Adipocyte (in vitro differentiated cells): ENCODE results near the gene CYTH2.

ENCODE experiments used
- DNase-seq: peaks from one replicate; pipeline ENCODE4 v3.0.0-alpha.2; 2015; ENCODE audit warnings: low read depth
- H3K27me3 ChIP-seq: replicated peaks from 2 replicates; pipeline ENCODE4 v1.7.0; 2013; ENCODE audit warnings: mild to moderate bottlenecking, low read length, moderate library complexity; ENCODE audit not compliant: control insufficient read depth, insufficient read depth
- H3K36me3 ChIP-seq: 2 replicates; pipeline ENCODE4 v1.7.0; 2013; ENCODE audit warnings: low read length, mild to moderate bottlenecking, moderate library complexity; ENCODE audit not compliant: control insufficient read depth, insufficient read depth, severe bottlenecking
- H3K4me1 ChIP-seq: 2 replicates; pipeline ENCODE4 v1.7.0; 2013; ENCODE audit warnings: mild to moderate bottlenecking, low read length, moderate library complexity; ENCODE audit not compliant: control insufficient read depth, insufficient read depth
- H3K4me3 ChIP-seq: 2 replicates; pipeline ENCODE4 v1.7.0; 2013; ENCODE audit warnings: mild to moderate bottlenecking, low read length, moderate library complexity
- H3K9ac ChIP-seq: 2 replicates; pipeline ENCODE4 v1.7.0; 2013; ENCODE audit warnings: mild to moderate bottlenecking, low read length, moderate library complexity
- H3K9me3 ChIP-seq: 2 replicates; pipeline ENCODE4 v1.7.0; 2013; ENCODE audit warnings: mild to moderate bottlenecking, low read length, moderate library complexity; ENCODE audit not compliant: control insufficient read depth

CYTH2 gene

GRCh38 chr19:48498595-48499311, 29.6 kb downstream of the CYTH2 start:
- DNase-seq: no peak
- Histone ChIP-seq H3K9me3 (no peaks in the 10 kb centered on the region), H3K27me3 (peaks cover 29% of the 10 kb centered on the region), H3K36me3 (no peaks in the 10 kb centered on the region), H3K4me1 (peaks cover 3% of the 10 kb centered on the region), H3K9ac (no peak overlapping the region), H3K4me3 (no peak overlapping the region)

DNA sequence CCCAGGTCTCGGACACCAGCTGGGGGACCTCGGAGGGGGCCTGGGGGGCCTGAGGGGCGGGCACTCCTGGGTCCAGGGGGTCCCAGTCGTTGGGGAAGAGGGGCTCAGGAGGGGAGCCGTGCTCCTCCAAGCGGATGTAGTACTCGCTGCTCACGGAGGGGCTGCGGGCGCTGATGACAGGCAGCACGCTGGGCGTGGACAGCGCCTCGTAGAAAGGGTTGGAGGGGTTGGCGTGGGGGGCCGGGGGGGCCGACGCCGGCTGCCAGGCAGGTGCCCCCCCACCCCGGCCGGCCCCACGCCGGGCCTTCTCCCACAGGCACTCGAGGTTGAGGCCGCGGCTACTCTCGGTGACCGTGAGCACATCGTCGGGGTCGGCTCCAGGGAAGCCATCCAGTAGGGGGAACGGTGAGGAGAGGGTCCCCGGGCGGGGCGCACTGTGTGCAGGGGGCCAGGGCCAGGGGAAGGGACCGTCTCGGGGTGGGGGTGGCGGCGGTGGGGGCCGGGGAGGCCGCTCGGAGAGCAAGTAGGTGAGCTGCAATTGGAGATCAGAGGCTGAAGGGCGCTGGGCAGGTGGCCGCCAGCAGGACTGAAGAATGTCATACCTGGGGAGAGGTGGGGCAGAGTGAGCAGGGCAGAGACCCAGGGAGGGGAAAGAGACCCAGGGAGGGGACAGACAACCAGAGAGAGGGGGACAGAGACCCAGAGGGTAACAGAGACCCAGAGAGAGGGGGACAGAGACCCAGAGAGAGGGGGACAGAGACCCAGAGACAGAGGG, 30.3 kb downstream of the CYTH2 start:
- Histone ChIP-seq H3K27me3 (peaks cover 29% of the 10 kb centered on the region), H3K9me3 (no peaks in the 10 kb centered on the region), H3K4me1 (no peaks in the 10 kb centered on the region), H3K36me3 (no peaks in the 10 kb centered on the region), H3K4me3 (no peak overlapping the region), H3K9ac (no peak overlapping the region)
- no peak for DNase-seq

DNA sequence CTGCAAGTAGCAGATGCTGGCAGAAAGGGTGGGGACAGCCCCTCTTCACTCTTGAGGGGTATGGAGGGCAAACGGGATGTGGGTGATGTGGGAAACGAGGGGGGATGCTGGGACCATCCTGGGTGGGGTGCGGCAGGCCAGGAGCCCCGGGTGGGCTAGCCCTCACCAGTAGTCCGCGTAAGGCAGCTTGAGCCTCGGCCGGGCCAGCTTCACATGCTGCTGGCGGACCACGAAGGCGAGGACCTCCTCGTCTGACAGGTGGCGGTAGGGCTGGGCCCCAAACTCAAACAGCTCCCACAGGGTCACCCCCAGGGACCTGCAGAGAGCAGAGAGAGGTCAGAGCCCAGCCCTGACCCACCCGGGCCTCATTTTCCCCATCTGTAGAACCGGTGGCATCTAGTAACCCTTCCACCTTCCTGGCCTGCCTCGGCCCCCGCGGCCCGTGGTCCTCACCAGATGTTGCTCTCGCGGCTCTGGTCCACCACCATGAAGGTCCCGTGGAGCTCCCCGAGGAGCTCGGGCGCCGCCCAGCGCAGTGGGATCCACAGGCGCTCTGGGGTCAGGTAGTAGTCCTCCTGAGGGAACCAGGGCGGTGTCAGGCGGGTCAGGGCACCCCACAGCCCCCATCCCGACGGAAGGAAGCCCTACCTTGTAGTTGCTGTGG, 31.8 kb downstream of the CYTH2 start:
- Histone ChIP-seq H3K27me3 (peaks cover 29% of the 10 kb centered on the region), H3K36me3 (no peaks in the 10 kb centered on the region), H3K4me3 (no peak overlapping the region), H3K9me3 (no peaks in the 10 kb centered on the region), H3K9ac (no peak overlapping the region), H3K4me1 (no peaks in the 10 kb centered on the region)
- no peak for DNase-seq

DNA sequence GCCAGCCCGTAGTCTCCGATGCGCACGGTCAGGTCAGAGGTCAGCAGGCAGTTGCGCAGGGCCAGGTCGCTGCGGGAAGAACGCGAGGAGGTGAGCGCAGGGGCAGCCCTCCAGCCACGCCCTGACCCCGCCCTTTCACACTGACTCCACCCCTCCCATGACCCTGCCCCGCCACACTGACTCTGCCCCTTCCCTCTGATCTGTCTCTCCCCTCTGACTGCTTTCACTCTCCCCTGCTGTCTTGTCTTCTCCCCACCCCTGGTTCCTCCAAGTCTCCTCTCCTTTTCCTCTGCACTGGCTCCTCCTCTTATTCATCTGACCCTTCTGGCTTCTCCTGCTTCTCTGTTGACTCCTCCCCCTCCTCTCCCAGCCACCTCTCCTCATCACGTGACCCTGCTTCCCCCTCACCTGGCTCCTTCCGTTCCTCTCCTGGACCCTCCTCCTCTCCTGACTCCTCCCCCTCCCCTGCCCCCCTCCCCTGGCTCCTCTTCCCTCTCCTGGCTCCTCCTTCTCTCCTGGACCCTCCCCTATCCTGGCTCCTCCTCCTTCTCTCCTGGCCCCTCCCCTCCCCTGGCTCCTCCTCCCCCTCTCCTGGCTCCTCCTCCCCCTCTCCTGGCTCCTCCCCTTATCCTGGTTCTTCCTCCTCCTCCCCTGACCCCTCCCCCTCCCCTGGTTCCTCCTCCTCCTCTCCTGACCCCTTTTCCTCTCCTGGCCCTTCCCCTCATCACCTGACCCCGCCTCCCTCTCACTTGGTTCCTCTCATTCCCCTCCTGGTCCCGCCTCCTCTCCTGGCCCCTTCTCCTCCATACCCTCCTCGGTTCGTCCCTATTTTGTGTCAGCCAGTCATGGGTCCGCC, 32.6 kb downstream of the CYTH2 start:
- no peak overlapping the region for H3K9ac ChIP-seq
- no peak overlapping the region for H3K4me3 ChIP-seq
- no peaks in the 10 kb centered on the region for H3K4me1 ChIP-seq
- no peaks in the 10 kb centered on the region for H3K36me3 ChIP-seq
- peaks cover 29% of the 10 kb centered on the region for H3K27me3 ChIP-seq
- H3K9me3 ChIP-seq: no peaks in the 10 kb centered on the region
- peak; percentile 50 for DNase-seq

GRCh38 chr19:48502350-48503018, 33.3 kb downstream of the CYTH2 start:
- no peak overlapping the region for H3K9ac ChIP-seq
- H3K4me1 ChIP-seq: no peaks in the 10 kb centered on the region
- H3K27me3 ChIP-seq: peaks cover 24% of the 10 kb centered on the region
- H3K9me3 ChIP-seq: no peaks in the 10 kb centered on the region
- no peaks in the 10 kb centered on the region for H3K36me3 ChIP-seq
- H3K4me3 ChIP-seq: no peak overlapping the region
- no peak for DNase-seq

- DNase-seq: peak; percentile 74
- Histone ChIP-seq H3K27me3 (peaks cover 28% of the 10 kb centered on the region), H3K4me3 (no peak overlapping the region)
These were observed 37.1 kb downstream of the CYTH2 start for GRCh38 chr19:48506138-48506733.

DNA sequence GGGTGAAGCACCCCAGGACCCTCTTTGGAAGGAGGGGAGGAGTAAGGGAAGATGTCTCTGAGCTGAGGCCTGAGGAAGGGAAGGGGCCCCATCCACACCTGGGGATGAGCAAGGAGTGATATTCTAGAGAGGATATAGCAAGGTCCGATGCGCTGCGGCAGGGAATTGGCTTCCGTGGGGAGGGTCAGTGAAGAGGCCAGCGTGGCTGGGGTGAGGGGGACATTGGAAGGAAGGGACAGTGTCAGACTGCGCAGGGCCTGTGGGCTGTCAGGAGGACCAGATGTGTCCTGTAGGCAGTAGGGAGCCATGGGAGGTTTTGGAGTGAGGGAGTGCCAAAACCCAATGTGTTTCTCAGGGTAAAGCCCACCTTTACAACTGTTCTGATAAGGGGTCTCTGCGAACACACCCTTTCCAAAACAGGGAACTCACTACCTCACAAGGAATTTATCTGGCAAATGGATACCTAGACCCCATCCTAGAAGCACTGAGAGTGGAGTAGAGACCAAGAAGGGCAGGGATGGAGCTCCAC, 38.8 kb downstream of the CYTH2 start:
- DNase-seq: no peak
- peaks cover 29% of the 10 kb centered on the region for H3K27me3 ChIP-seq
- no peaks in the 10 kb centered on the region for H3K9me3 ChIP-seq
- H3K36me3 ChIP-seq: no peaks in the 10 kb centered on the region
- H3K4me1 ChIP-seq: no peaks in the 10 kb centered on the region
- H3K4me3 ChIP-seq: no peak overlapping the region
- H3K9ac ChIP-seq: no peak overlapping the region

More at GRCh38 chr19:48506138-48506733, 37.1 kb downstream of the CYTH2 start:
- H3K9me3 ChIP-seq: no peaks in the 10 kb centered on the region
- no peaks in the 10 kb centered on the region for H3K4me1 ChIP-seq
- H3K36me3 ChIP-seq: no peaks in the 10 kb centered on the region
- no peak overlapping the region for H3K9ac ChIP-seq

- H3K27me3 ChIP-seq: peaks cover 35% of the 10 kb centered on the region
- no peaks in the 10 kb centered on the region for H3K9me3 ChIP-seq
- no peak overlapping the region for H3K4me3 ChIP-seq
- H3K4me1 ChIP-seq: no peaks in the 10 kb centered on the region
- no peaks in the 10 kb centered on the region for H3K36me3 ChIP-seq
- H3K9ac ChIP-seq: no peak overlapping the region
- DNase-seq: no peak
These were observed 39.7 kb downstream of the CYTH2 start for GRCh38 chr19:48508729-48509411.

DNA sequence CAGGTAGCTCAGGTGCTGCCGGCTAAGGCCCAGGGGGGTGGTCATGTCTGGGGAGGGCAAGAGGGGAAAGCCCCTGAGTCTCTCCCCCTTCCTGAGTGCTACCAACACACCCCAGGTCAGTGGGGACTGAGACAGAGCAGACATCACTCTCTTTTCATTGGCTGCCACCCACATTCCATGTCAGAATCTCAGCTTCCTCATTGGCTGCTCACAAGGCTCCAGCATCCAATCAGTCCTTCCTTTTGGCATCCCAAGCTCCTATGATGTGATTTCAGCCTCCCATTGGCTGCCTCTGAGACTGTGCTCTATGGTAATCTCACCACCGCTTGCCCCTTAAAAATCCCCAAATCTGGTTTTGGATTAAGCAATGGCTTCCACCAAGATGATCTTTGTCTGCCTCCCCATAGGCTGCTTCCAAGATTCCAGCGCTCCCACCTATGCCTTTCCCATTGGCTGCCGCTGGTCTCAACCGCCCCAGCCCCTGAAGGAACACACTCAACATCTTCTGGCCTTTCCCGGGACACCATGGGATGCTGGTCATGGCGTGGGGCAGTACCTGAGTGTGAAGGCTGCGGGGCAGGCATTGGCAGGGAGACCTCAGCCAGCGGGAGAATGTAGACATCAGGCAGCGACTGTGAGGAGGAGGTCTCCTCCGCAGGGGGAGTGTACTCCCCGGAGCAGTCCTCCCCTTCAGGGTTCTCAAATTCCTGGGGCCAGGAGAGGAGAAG, 40.5 kb downstream of the CYTH2 start:
- no peaks in the 10 kb centered on the region for H3K4me1 ChIP-seq
- no peaks in the 10 kb centered on the region for H3K9me3 ChIP-seq
- peaks cover 35% of the 10 kb centered on the region for H3K27me3 ChIP-seq
- DNase-seq: no peak
- H3K36me3 ChIP-seq: no peaks in the 10 kb centered on the region
- no peak overlapping the region for H3K4me3 ChIP-seq
- H3K9ac ChIP-seq: no peak overlapping the region
